GM12801 (cell line): ENCODE results near the gene TSPAN10.

Experiments
- TF ChIP-seq, protein P1 (sequence below): IDR thresholded peaks from one replicate; pipeline ENCODE4 v1.5.1; 2011; ENCODE audit warnings: control low read depth; ENCODE audit not compliant: insufficient read length; ENCODE audit errors: extremely low read depth

Gene TSPAN10

DNA sequence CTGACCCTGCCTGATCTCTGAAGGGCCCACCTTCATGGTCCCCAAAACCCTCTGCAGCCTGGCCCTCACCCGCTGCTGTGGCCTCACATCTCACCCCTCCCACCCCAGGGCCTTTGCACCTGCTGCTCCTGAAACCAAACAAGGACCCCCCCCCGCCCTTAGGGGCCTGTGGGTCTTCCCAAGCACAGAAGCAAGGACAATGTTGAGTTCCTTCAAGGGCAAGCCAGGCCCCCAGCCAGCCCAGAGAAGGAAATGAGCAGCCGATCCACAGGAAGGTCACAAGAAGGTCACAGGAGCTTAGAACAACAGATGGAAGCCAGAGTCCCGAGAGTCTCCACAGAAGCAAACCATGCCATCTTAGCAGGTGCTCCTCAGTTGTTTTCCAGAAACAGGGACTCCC lies 19.8 kb downstream of the TSPAN10 start:
- TF ChIP-seq, protein P1, sequence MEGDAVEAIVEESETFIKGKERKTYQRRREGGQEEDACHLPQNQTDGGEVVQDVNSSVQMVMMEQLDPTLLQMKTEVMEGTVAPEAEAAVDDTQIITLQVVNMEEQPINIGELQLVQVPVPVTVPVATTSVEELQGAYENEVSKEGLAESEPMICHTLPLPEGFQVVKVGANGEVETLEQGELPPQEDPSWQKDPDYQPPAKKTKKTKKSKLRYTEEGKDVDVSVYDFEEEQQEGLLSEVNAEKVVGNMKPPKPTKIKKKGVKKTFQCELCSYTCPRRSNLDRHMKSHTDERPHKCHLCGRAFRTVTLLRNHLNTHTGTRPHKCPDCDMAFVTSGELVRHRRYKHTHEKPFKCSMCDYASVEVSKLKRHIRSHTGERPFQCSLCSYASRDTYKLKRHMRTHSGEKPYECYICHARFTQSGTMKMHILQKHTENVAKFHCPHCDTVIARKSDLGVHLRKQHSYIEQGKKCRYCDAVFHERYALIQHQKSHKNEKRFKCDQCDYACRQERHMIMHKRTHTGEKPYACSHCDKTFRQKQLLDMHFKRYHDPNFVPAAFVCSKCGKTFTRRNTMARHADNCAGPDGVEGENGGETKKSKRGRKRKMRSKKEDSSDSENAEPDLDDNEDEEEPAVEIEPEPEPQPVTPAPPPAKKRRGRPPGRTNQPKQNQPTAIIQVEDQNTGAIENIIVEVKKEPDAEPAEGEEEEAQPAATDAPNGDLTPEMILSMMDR: no peak

DNA sequence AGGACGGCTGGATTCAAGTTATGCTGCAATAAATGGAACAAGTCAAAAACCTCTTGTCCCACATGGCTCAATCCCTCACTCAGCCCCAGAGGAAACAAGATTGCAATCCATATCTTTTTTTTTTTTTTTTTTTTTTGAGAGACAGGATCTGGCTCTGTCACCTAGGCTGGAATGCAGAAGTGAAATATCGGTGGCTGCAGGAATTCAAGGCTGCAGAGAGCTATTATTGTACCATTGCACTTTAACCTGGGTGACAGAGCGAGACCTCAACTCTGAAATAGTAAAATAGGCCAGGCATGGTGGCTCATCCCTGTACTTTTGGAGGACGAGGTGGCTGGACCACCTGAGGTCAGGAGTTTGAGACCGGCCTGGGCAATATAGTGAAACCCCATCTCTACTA lies 22.0 kb downstream of the TSPAN10 start:
- TF ChIP-seq, protein P1: no peak

DNA sequence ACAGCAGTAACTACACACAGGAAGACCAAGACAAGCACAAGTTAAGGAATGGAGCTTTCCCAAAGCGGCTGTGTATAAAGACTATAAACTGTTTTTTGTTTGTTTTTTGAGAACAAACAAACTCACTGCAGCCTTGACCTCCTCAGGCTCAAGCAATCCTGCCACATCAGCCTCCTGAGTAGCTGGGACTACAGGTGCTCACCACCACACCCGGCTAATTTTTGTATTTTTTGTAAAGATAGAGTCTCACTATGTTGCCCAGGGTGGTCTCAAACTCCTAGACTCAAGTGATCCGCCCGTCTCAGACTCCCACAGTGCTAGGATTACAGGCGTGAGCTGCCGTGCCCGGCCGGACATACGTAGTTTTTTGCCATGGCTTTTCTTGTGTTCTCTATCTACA lies 23.4 kb downstream of the TSPAN10 start:
- TF ChIP-seq, protein P1: no peak

DNA sequence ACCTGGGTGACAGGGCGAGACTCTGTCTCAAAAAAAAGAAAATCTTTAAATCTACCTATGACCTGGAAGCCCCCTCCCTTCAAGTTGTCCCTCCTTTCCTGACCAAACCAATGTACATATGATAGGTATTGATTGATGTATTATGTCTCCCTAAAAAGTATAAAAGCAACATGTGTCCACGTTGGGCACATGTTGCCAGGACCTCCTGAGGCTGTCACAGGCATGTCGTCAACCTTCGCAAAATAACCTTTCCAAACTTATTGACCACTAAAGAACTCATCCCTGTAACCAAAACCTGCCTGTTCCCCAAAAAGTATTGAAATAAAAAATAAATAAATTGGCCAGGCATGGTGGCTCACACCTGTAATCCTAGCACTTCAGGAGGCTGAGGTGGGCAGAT lies 25.0 kb downstream of the TSPAN10 start:
- TF ChIP-seq, protein P1: no peak

DNA sequence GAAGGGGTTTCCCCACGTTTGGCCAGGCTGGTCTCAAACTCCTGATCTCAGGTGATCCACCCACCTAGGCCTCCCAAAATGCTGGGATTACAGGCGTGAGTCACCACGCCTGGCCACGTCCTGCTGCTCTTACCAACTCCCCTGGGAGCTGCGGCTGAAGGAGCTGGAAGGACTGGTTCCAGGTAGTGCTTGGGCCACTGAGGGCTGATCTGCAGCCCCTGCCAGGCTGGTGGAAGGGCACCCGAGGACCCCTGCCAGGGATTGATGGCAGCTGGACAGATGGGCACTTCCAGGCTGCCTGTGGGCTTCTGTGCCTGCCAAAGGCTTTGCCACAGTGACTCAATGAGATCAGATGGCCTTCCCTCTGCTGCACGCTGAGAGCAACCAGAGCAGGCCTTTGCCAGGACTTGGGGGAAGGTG lies 27.1 kb downstream of the TSPAN10 start:
- TF ChIP-seq, protein P1: no peak

DNA sequence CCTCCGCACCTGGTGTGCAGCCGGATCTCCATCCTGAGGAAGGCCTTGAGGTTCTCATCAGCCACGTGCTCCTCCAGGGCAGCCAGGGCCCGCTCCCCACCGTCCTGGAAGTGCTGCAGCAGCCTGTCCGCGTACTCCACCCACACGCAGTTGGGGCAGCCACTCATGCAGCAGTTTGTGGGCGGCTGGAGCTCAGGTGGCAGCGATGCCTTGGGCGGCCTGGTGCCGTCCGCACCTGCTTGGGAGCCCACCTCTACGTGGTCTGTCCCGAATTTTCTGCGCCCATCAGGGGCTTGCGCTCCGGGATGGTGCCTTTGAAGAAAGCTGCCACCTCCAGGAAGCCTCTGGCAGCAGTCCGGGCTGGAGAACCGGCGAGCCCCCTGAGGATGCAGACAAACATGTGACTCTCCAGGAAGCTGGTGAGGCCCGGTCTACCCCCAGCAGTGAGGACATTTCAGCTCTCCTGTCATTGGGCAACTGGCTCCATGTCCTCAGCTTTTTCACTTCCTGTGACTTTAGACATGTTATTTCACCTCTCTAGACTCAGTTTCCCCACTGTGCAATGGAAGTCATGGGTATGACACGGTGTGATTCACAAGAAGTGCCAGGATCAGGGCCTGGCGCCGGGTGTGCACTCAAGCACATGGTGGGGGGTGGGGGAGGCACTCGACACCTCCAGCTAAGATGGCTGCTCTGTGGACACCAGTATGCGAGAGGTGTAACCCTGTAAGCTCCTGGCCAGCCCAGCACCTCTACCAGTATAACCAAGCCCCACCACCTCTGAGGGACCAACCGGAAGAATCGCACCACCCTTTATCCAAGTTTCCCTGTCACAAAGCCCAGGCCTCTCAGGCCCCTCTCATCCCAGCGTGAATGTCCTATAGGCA lies 28.5 kb downstream of the TSPAN10 start:
- TF ChIP-seq, protein P1: no peak

DNA sequence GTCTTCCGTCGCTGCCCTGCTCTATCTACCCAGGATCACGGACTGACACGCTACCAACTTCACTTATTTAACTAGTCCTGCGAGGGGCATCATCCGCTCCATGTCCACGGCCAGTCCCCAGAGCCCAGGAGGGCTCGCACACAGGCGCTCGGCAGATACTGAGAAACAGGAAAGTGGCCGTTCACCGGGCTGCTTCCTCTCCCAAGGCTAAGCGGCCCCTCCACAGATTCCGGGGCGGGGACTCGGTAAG lies 29.0 kb downstream of the TSPAN10 start:
- TF ChIP-seq, protein P1: no peak
